SKM-1 treated with dmso at 0.1 percent for 144 hours (cell line): ENCODE data around the gene CFAP43.

Experiments
- DNase-seq: peaks from one replicate; lab custom pipeline; 2025; ENCODE audit not compliant: unreplicated experiment; lab: John Stamatoyannopoulos, UW

Gene CFAP43

GRCh38 chr10:104144931-104145330 lies 87.2 kb downstream of the CFAP43 start:
- DNase-seq: no peak

DNA sequence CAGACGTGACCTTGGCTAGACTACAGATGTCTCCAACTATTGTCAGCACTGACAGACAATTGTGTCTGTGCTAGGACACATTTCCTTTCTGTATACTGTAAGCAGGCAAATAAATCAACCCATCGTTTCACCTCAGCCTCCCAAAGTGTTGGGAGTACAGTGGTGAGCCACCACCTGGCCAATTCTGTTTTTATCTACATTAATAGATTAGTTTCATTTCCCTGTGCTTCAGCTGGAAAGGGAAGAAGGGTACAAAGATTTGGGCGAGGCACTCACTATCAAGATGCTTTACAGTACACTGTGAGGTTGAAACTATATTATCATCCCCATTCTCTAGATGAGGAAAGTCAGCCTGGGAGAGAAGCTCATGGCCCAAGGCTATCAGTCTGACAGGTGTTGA lies 88.3 kb downstream of the CFAP43 start:
- no peak for DNase-seq

DNA sequence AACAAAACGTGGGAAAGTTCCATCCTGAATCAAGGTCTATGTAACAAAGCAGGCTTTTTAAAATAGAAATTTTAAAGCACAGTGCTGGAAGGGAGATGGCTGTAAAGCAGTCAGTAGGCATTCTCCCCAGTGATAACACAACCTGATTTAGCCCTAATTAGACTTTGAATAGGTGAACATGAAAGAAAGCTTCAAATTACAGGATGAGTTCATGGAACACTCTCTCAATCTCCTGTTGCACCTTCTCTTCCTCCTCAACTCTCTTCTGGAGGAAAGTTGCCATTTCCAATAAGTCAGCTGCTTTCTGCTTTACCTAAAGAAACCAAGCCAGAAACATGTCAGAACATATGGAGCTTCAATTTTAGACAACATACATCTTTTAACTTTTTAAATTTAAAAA lies 90.1 kb downstream of the CFAP43 start:
- DNase-seq: no peak

- DNase-seq: peak; percentile 42
Measured at GRCh38 chr10:104139221-104139620, 92.9 kb downstream of the CFAP43 start.

GRCh38 chr10:104138131-104138530 lies 94.0 kb downstream of the CFAP43 start:
- no peak for DNase-seq

- DNase-seq: no peak
Measured at GRCh38 chr10:104130041-104130440, 102.1 kb downstream of the CFAP43 start.

DNA sequence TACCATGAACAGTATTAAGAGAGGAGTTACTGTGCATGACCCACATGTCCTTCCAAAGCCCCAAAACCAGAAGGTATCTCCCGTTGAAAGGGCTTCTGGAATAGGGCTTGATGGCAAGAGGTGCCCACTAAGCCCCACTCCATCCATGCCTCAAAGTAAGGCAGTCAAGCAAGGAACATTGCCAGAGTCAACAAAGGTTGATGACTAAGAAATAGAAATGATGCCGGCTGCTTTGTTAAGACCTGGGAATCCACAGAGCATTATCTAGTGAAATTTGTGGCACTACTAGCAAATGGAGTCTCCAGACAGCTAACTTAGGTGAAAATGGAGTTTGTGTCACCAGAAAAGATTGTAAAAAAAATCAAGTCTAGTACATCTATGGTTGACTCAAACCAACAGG lies 104.0 kb downstream of the CFAP43 start:
- DNase-seq: no peak

- no peak for DNase-seq
Measured at GRCh38 chr10:104127411-104127810, 104.8 kb downstream of the CFAP43 start.

GRCh38 chr10:104123397-104123796 lies 108.8 kb downstream of the CFAP43 start:
- DNase-seq: no peak

- DNase-seq: no peak
Measured at GRCh38 chr10:104122225-104123107, 109.7 kb downstream of the CFAP43 start.

DNA sequence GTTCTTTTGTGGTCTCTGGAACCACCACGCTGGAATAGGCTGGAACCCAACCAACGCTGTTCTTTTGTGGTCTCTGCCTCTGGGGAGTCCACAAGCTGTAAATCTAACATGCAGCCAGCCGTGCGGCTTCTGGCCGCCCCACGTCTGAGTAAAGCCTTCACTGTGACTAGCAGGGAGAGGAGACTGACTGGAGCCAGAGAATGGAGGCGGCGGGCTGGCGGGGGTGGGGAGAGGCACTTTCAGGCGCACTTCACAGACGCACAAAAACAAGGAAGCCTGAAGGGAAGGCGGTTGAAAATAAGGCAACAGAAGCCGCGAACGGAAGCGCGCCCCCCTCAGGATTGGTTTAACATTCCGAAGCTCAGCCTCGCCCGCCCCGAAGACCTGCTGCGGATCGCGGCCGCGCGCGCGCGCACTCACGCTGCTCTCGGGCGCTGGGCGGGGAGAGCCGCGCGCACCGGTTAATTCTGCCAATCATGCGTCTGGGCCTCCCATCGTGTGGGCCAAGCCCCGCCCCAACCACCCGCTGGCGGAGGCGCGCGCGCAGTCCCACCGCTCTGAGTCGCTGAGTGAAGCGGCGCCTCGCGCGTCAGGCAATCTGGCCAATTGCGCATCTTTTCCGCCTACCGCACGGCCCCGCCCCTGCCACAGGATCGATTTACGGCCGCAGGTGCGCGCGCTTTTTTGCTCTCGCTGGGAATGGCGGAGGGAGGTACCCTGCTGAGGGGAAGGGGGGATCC lies 110.5 kb downstream of the CFAP43 start, which contains the start of gene SFR1:
Gene SFR1, plus strand, starts transcription at position 687 of the 740 bp plus-strand sequence. Its CDS starts 13 bp downstream, at position 700.
- DNase-seq: peak; percentile 99

DNA sequence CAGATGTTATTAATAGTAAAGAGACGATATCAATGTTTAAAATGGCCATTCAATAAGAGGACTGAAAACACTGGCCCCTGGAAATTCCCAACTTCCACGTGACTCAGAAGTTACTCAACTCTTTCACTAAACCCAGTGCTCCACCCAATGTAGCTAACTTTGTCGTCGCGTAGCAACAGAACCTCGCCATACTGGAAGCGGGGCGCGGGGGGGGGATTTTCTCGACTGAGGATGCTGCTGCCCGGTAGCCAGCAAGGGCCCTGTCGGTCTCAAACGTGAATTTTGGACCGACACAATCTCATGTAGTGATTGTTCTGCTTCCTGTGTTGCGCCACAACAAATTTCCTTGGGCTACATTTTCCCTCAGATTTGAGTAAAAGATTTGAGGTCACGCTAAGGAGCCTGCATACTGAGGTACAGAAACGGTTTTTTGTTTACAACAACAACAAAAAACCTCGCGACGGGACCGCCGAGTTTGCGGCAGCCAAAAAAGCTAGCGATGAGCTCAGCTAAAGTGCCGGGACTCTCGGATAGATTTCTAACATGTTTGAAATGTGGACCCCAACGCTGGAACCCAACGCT lies 111.2 kb downstream of the CFAP43 start:
- peak; percentile 84 for DNase-seq

DNA sequence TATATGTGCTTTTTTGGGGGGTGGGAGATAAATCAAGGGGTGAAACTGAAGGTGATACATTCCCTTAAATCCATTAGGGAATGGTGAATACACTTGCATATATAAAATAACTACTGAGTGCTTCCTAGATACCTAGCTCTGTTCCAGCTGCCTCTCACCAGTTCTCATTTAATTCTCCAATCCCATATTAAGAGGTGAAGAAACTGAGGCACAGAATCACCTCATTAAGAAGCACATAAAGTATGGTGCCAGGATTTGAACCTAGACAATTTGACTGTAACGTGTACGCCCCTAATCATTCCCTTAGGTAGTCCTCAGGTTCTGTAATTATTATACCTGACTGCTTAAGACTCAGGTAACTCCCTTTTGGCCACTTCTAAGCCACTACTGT lies 111.7 kb downstream of the CFAP43 start:
- no peak for DNase-seq

GRCh38 chr10:104119996-104120395 lies 112.2 kb downstream of the CFAP43 start:
- DNase-seq: no peak

GRCh38 chr10:104117839-104118323 lies 114.3 kb downstream of the CFAP43 start:
- no peak for DNase-seq

GRCh38 chr10:104113376-104113956 lies 118.7 kb downstream of the CFAP43 start:
- DNase-seq: no peak

GRCh38 chr10:104109908-104110662 lies 122.1 kb downstream of the CFAP43 start:
- no peak for DNase-seq

DNA sequence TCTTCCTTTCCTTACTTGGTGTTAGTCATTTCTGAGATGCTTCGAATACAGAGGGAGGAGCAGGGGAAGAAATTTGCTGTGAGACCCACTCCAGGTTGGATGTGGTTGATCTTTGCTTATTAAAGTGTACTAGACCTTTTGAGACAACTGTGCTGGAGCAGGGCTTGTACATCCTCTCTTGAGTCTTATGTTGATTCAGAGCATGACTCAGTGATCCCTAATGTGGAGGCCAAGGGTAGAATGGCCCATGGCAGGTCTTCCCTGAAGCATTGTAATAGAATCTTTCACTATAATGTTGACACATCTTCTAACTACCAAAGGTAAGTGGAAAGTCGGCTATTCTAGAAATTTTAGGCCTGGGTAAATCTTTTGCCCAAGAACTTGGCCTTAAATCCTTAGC lies 127.2 kb downstream of the CFAP43 start:
- no peak for DNase-seq

GRCh38 chr10:104104418-104104817 lies 127.7 kb downstream of the CFAP43 start:
- DNase-seq: no peak

- DNase-seq: no peak
Measured at GRCh38 chr10:104103956-104104355, 128.2 kb downstream of the CFAP43 start.
